ENCODE results near the gene PPFIBP1. TPM values are rescaled to one million over a fixed set of nuclear protein-coding genes. Genes with fewer than 3 reads are reported as not detected.

Gene PPFIBP1
- total RNA-seq, 2 donors from 2014 or later = 98.5 to 213 TPM

GRCh38 chr12:27566626-27567025 lies 42.6 kb downstream of the PPFIBP1 start:
- Mint-ChIP-seq H3K27ac (no peak overlapping the region), H3K4me1 (peaks cover 22% of the 10 kb centered on the region), H3K9me3 (peaks cover 5% of the 10 kb centered on the region), H3K4me3 (no peak overlapping the region), H3K36me3 (ENCODE audit: low read depth) (peaks cover 16% of the 10 kb centered on the region), H3K27me3 (ENCODE audit: insufficient read depth) (no peaks in the 10 kb centered on the region)
- H3K27ac ChIP-seq (ENCODE audit: low read depth, low read length) = no peak overlapping the region
- no peaks in the 10 kb centered on the region for H3K4me1 ChIP-seq (ENCODE audit: control insufficient read depth, insufficient read depth, low read length)
- H3K4me3 ChIP-seq (ENCODE audit: low read length) = no peak overlapping the region
- H3K9ac ChIP-seq (ENCODE audit: extremely low read depth, low read length, poor library complexity, severe bottlenecking) = no peak overlapping the region
- TF ChIP-seq CTCF (conservative IDR thresholded peaks at IDR 0.05) = no peak
- peaks cover 5% of the 10 kb centered on the region for H3K9me3 ChIP-seq (ENCODE audit: control insufficient read depth, low read length)
- no peak for DNase-seq
- peaks cover 13% of the 10 kb centered on the region for H3K36me3 ChIP-seq (ENCODE audit: control insufficient read depth, insufficient read depth, low read length)
- 100% methylated on average over 1 to 2 of the region's 2 CpGs for WGBS, 2 experiments (ENCODE audit: insufficient coverage in 1 of 2, insufficient read length in 1 of 2)
- H3K27me3 ChIP-seq (ENCODE audit: control insufficient read depth, insufficient read depth, low read length, poor library complexity, severe bottlenecking) = no peaks in the 10 kb centered on the region

- H3K27ac ChIP-seq (ENCODE audit: low read depth, low read length) = no peak overlapping the region
- Mint-ChIP-seq H3K4me3 (no peak overlapping the region), H3K36me3 (ENCODE audit: low read depth) (peaks cover 7% of the 10 kb centered on the region)
Measured at GRCh38 chr12:27571463-27571862, 47.5 kb downstream of the PPFIBP1 start.

GRCh38 chr12:27572486-27573255 lies 48.7 kb downstream of the PPFIBP1 start:
- H3K36me3 Mint-ChIP-seq (ENCODE audit: low read depth) = peaks cover 7% of the 10 kb centered on the region
- H3K27me3 Mint-ChIP-seq (ENCODE audit: insufficient read depth) = no peaks in the 10 kb centered on the region
- Histone ChIP-seq H3K9ac (ENCODE audit: extremely low read depth, low read length, poor library complexity, severe bottlenecking) (no peak overlapping the region), H3K4me3 (ENCODE audit: low read length) (no peak overlapping the region), H3K27ac (ENCODE audit: low read depth, low read length) (no peak overlapping the region), H3K36me3 (ENCODE audit: control insufficient read depth, insufficient read depth, low read length) (peaks cover 2% of the 10 kb centered on the region), H3K27me3 (ENCODE audit: control insufficient read depth, insufficient read depth, low read length, poor library complexity, severe bottlenecking) (no peaks in the 10 kb centered on the region), H3K9me3 (ENCODE audit: control insufficient read depth, low read length) (no peaks in the 10 kb centered on the region), H3K4me1 (ENCODE audit: control insufficient read depth, insufficient read depth, low read length) (no peaks in the 10 kb centered on the region)
- H3K4me3 Mint-ChIP-seq = no peak overlapping the region
- no peak for DNase-seq
- no peaks in the 10 kb centered on the region for H3K9me3 Mint-ChIP-seq
- TF ChIP-seq CTCF (conservative IDR thresholded peaks at IDR 0.05) = no peak
- peaks cover 26% of the 10 kb centered on the region for H3K4me1 Mint-ChIP-seq
- H3K27ac Mint-ChIP-seq = no peak overlapping the region
- WGBS, 2 experiments (ENCODE audit: insufficient coverage in 1 of 2, insufficient read length in 1 of 2) = 90 to 98% methylated on average over 1 to 2 of the region's 2 CpGs

More at GRCh38 chr12:27571463-27571862, 47.5 kb downstream of the PPFIBP1 start:
- TF ChIP-seq CTCF (conservative IDR thresholded peaks at IDR 0.05) = no peak
- no peaks in the 10 kb centered on the region for H3K9me3 ChIP-seq (ENCODE audit: control insufficient read depth, low read length)
- 100% methylated on average over 1 of the region's 1 CpG; no CpG with 5 or more reads in 1 of the 2 experiments for WGBS, 2 experiments (ENCODE audit: insufficient coverage in 1 of 2, insufficient read length in 1 of 2)
- Mint-ChIP-seq H3K27me3 (ENCODE audit: insufficient read depth) (no peaks in the 10 kb centered on the region), H3K27ac (no peak overlapping the region), H3K4me1 (peaks cover 23% of the 10 kb centered on the region), H3K9me3 (no peaks in the 10 kb centered on the region)
- H3K4me1 ChIP-seq (ENCODE audit: control insufficient read depth, insufficient read depth, low read length) = no peaks in the 10 kb centered on the region
- H3K36me3 ChIP-seq (ENCODE audit: control insufficient read depth, insufficient read depth, low read length) = no peaks in the 10 kb centered on the region
- DNase-seq = no peak
- no peak overlapping the region for H3K4me3 ChIP-seq (ENCODE audit: low read length)
- no peak overlapping the region for H3K9ac ChIP-seq (ENCODE audit: extremely low read depth, low read length, poor library complexity, severe bottlenecking)
- H3K27me3 ChIP-seq (ENCODE audit: control insufficient read depth, insufficient read depth, low read length, poor library complexity, severe bottlenecking) = no peaks in the 10 kb centered on the region
